Esophagus muscularis mucosa (tissue), 4 donors: ENCODE results near the gene GNL3. TPM values are rescaled to one million over a fixed set of nuclear protein-coding genes. Genes with fewer than 3 reads are reported as not detected.

Experiments used
- DNase-seq: peaks from one replicate; pipeline ENCODE4 v3.0.0-alpha.2; 2017; ENCODE audit errors: extremely low spot score
- H3K27ac ChIP-seq, 4 donors: fragments of 200-600 bp; sonication (generic); replicated peaks in 1 of 4; 1 replicate in 3 of 4; 2 replicates in 1 of 4; pipeline ENCODE4 v1.5.1; 2016 to 2019; ENCODE audit warnings: mild to moderate bottlenecking in 1 of 4
- H3K27me3 ChIP-seq, 4 donors: fragments of 200-600 bp; sonication (generic); one replicate each; pipeline versions ENCODE4 v1.5.1 to v1.6.0; 2016 to 2019
- H3K36me3 ChIP-seq, 4 donors: fragments of 200-600 bp; sonication (generic); one replicate each; pipeline ENCODE4 v1.5.1; 2016 to 2019
- H3K4me1 ChIP-seq, 4 donors: fragments of 200-600 bp; sonication (generic); one replicate each; pipeline ENCODE4 v1.5.1; 2016 to 2019
- H3K4me3 ChIP-seq, 4 donors: fragments of 200-600 bp; sonication (generic); 1 replicate in 2 of 4; 2 replicates in 2 of 4; pipeline ENCODE4 v1.5.1; 2016 to 2019; ENCODE audit warnings: mild to moderate bottlenecking in 4 of 4, moderate library complexity in 1 of 4
- H3K9me3 ChIP-seq, 4 donors: fragments of 200-600 bp; sonication (generic); 1 replicate in 3 of 4; 2 replicates in 1 of 4; pipeline ENCODE4 v1.5.1; 2016 to 2019
- EP300 ChIP-seq: sonication (generic); formaldehyde crosslinking; IDR thresholded peaks from one replicate; pipeline ENCODE4 v1.6.1; 2017; ENCODE audit warnings: antibody characterized with exemption
- POLR2A ChIP-seq: fragments of 450-650 bp; IDR thresholded peaks from one replicate; pipeline ENCODE4 v1.6.1; 2017; ENCODE audit warnings: antibody characterized with exemption, moderate library complexity, mild to moderate bottlenecking, low read depth
- POLR2AphosphoS5 ChIP-seq, 2 donors: sonication (generic); formaldehyde crosslinking; IDR thresholded peaks; one replicate each; pipeline ENCODE4 v1.6.1; 2017; ENCODE audit warnings: antibody characterized with exemption in 2 of 2
- WGBS: methylation state at CpG from one replicate; pipeline ENCODE4 v1.1.5; 2018; 5-methylcytosine and 5-hydroxymethylcytosine counted together
- intact Hi-C: fragments of 100-400 bp; cut with DNase I; formaldehyde crosslinking; loops from one replicate; pipeline ENCODE4 v1.15.1; 2023
- total RNA-seq, 4 donors: library from RNA; depleted of rRNA; stranded (reverse); fragments of >200 nt; gene quantifications; one replicate each; pipeline versions ENCODE4 v1.1.0 to v1.2.1, GENCODE V29; 2016
- TF ChIP-seq, protein P1 (sequence below), 3 experiments: fragments of 200-600 bp in 2 of 3; fragments of 450-650 bp in 1 of 3; sonication (generic) in 2 of 3; IDR thresholded peaks; one replicate each; pipeline ENCODE4 v1.5.1; 2017 to 2019; ENCODE audit warnings: antibody characterized with exemption in 3 of 3, mild to moderate bottlenecking in 2 of 3, moderate library complexity in 1 of 3

The GNL3 gene
- total RNA-seq, 4 donors from 2014 or later = 28.4 to 71.1 (median 29.3) TPM

DNA sequence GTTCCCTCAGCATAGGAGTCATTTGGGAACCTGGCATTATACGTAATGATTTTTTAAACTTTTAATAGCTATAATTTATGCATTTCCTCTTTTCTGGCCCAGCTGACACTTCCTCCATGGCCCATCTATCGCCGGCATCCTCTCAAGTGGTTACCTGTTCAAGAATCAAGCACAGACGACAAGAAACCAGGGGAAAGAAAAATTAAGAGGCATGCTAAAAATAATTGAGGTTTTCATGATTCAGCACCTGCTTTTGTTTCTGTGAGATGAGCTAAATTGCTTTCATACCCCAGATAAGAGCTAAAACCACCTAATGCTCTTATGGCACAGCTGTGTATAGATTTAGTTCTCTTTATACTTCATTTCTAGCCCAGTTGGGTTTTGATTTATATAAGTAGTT, 21.8 kb downstream of the GNL3 start:
- TF ChIP-seq EP300 = no peak
- TF ChIP-seq POLR2A = no peak
- no peak for TF ChIP-seq POLR2AphosphoS5 (IDR thresholded peaks at IDR 0.05)
- TF ChIP-seq, protein P1, sequence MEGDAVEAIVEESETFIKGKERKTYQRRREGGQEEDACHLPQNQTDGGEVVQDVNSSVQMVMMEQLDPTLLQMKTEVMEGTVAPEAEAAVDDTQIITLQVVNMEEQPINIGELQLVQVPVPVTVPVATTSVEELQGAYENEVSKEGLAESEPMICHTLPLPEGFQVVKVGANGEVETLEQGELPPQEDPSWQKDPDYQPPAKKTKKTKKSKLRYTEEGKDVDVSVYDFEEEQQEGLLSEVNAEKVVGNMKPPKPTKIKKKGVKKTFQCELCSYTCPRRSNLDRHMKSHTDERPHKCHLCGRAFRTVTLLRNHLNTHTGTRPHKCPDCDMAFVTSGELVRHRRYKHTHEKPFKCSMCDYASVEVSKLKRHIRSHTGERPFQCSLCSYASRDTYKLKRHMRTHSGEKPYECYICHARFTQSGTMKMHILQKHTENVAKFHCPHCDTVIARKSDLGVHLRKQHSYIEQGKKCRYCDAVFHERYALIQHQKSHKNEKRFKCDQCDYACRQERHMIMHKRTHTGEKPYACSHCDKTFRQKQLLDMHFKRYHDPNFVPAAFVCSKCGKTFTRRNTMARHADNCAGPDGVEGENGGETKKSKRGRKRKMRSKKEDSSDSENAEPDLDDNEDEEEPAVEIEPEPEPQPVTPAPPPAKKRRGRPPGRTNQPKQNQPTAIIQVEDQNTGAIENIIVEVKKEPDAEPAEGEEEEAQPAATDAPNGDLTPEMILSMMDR (IDR thresholded peaks at IDR 0.05) = no peak
- no peak for DNase-seq
- H3K4me3 ChIP-seq = peak overlapping the region in 2 of 4 donors; percentile 69 to 91
- peaks cover 8 to 43% (median 21%) of the 10 kb centered on the region in 4 donors for H3K36me3 ChIP-seq
- peak overlapping the region in 1 of 4 donors; percentile 94 for H3K27ac ChIP-seq
- no peaks in the 10 kb centered on the region for H3K27me3 ChIP-seq
- peaks cover 29 to 46% (median 43%) of the 10 kb centered on the region in 4 donors for H3K4me1 ChIP-seq
- 64% methylated on average over 4 of the region's 4 CpGs for WGBS
- intact Hi-C loops = no loop called here
- peaks cover 0 to 3% (median 0%) of the 10 kb centered on the region in 4 donors for H3K9me3 ChIP-seq

DNA sequence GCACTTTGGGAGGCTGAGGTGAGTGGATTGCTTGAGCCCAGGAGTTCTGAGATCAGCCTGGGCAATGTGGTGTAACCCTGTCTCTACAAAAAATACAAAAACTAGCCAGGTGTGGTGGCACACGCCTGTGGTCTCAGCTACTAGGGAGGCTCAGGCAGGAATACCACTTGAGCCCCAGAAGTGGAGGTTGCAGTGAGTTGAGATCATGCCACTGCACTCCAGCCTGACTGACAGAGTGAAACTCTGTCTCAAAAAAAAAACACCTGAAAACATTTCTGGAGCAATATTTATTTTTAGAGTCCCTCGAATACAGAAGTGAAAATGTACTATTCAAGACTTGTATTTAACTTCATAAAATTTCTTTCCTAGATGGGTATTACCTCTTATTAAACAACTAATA, 24.7 kb downstream of the GNL3 start:
- Histone ChIP-seq H3K36me3 (peaks cover 8 to 46% (median 22%) of the 10 kb centered on the region in 4 donors), H3K27me3 (no peaks in the 10 kb centered on the region), H3K4me1 (peaks cover 14 to 29% (median 22%) of the 10 kb centered on the region in 4 donors), H3K9me3 (peaks cover 0 to 2% (median 0%) of the 10 kb centered on the region in 4 donors), H3K27ac (no peak overlapping the region), H3K4me3 (no peak overlapping the region)
- intact Hi-C loops = no loop called here
- DNase-seq = no peak
- TF ChIP-seq EP300 = no peak
- TF ChIP-seq POLR2AphosphoS5 (IDR thresholded peaks at IDR 0.05) = no peak
- TF ChIP-seq, protein P1 (IDR thresholded peaks at IDR 0.05) = no peak
- TF ChIP-seq POLR2A = no peak
- 88% methylated on average over 2 of the region's 2 CpGs for WGBS

DNA sequence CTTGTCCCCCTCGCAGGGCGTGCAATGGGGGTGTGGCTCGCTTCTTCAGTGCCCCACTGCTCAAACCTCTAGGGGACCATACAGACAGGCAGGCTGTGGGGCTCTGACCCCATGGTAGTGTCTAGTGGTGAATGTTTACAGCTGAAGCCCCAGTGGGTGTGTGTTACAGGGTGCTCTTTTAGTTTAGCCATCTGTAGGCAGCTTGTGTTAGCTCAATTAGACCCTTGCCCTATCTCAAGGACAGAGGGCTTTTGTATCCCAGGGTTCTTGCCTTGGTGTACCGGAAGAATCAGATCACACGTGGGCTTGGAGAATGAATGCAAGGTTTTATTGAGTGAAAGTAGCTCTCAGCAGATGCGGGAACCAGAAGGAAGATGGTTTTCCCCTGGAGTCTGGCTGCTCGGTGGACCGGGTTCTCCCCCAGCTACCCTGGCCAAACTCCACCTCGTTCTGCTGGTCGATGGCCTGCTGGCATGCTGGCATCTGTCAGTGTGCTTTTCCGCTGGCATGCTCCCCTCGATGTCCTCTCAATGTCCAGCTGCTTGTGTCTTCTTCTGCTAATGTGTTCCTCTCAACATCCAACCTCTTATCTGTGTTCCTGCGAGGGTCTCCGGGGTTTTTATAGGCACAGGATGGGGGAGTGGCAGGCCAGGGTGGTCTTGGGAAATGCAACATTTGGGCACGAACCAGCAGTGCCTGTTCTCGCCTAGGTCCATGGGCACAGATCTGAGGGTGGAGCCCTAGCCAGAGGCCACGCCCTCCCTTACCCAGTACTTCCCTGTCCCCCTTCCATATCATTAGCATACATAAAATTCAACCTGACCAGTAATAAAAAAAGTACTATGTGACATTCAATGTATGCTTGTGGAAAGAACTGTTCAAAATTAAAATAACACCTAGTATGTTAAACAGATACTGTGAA, 26.7 kb downstream of the GNL3 start:
- no peak overlapping the region for H3K27ac ChIP-seq
- WGBS = 94% methylated on average over 17 of the region's 17 CpGs

DNA sequence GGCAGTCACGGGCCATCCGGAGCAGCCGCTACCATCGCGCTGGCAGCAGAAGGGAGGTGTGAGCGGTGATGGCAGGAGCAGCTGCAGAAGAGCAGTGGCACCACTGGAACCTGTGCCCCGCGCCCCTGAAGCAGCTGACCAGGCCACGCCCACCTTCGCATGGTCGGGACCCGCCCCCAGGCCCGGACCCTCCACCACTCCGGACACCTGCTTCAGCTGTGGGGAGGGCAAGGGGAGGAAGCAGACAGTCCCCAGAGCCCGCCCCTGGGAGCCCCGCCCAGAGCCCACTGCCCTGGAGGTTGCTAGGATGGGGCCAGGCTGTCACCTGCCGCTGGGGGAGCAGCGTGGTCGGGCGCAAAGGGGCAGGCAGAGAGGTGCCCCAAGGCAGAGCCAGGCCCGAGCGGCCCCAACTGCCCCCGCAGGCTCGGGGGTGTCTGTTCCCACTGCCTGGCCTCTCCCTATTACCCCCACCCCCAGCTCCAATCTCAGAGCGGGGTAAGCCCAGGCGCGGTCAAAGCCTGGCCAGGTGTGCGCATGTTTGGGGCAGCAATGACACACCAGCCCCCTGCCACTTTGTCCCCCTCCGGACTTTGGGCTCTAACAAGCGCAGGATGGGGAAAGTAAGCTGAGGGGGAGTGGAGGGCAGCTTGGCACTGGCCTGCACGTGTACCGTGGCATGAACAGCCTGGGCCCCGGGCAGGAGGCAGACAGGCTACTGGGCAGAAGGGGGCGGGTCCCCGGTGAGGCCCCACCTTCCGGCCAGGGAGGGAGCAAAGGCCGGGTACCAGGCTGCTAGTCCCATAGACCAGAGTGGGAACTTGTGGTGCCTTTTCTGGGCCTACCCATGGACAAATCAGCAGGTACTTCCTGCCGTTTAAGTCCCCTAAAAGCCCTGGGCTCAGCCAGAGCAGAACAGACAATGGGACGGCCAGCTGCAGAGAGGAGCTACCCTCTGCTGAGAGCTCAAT, 28.8 kb downstream of the GNL3 start:
- Histone ChIP-seq H3K4me3 (no peak overlapping the region), H3K27ac (no peak overlapping the region), H3K36me3 (peaks cover 5 to 34% (median 18%) of the 10 kb centered on the region in 4 donors), H3K9me3 (no peaks in the 10 kb centered on the region), H3K4me1 (peaks cover 0 to 9% (median 3%) of the 10 kb centered on the region in 4 donors), H3K27me3 (no peaks in the 10 kb centered on the region)
- DNase-seq = no peak
- WGBS = 55% methylated on average over 16 of the region's 39 CpGs
- no peak for TF ChIP-seq POLR2AphosphoS5 (IDR thresholded peaks at IDR 0.05)
- TF ChIP-seq EP300 = no peak
- TF ChIP-seq, protein P1 (IDR thresholded peaks at IDR 0.05) = no peak
- no peak for TF ChIP-seq POLR2A
- intact Hi-C loops = no loop called here

More for the DNA sequence above, 26.7 kb downstream of the GNL3 start:
- intact Hi-C loops = no loop called here
- DNase-seq = no peak
- Histone ChIP-seq H3K9me3 (no peaks in the 10 kb centered on the region), H3K27me3 (no peaks in the 10 kb centered on the region), H3K4me1 (peaks cover 2 to 15% (median 10%) of the 10 kb centered on the region in 4 donors), H3K4me3 (no peak overlapping the region), H3K36me3 (peaks cover 8 to 43% (median 24%) of the 10 kb centered on the region in 4 donors)
- TF ChIP-seq, protein P1 (IDR thresholded peaks at IDR 0.05) = no peak
- TF ChIP-seq EP300 = no peak
- TF ChIP-seq POLR2A = no peak
- TF ChIP-seq POLR2AphosphoS5 (IDR thresholded peaks at IDR 0.05) = no peak
